GM19238 (cell line): ENCODE results near the gene TEX26.

ENCODE experiments used
- DNase-seq: peaks from one replicate; pipeline ENCODE4 v3.0.0; 2011; ENCODE audit warnings: low spot score; ENCODE audit not compliant: insufficient read length

The TEX26 gene

GRCh38 chr13:30932481-30933353, at the start of gene TEX26:
TSS of gene TEX26 (plus strand) at chr13:30932656. CDS start at chr13:30932716, 60 bp downstream.
- no peak for DNase-seq

GRCh38 chr13:30882996-30883766, 49.3 kb upstream of the TEX26 start:
- DNase-seq = no peak

GRCh38 chr13:30884543-30884942, 47.9 kb upstream of the TEX26 start:
- no peak for DNase-seq

- DNase-seq = no peak
Measured at GRCh38 chr13:30889196-30889690, 43.2 kb upstream of the TEX26 start.

GRCh38 chr13:30892966-30893365, 39.5 kb upstream of the TEX26 start:
- DNase-seq = no peak

GRCh38 chr13:30895773-30896172, 36.7 kb upstream of the TEX26 start:
- DNase-seq = no peak

GRCh38 chr13:30898070-30898469, 34.4 kb upstream of the TEX26 start:
- DNase-seq = no peak

GRCh38 chr13:30898678-30899241, 33.7 kb upstream of the TEX26 start:
- no peak for DNase-seq

- no peak for DNase-seq
Measured at GRCh38 chr13:30900436-30900835, 32.0 kb upstream of the TEX26 start.

- DNase-seq = no peak
Measured at GRCh38 chr13:30900952-30901749, 31.3 kb upstream of the TEX26 start.

- DNase-seq = no peak
Measured at GRCh38 chr13:30904043-30904442, 28.4 kb upstream of the TEX26 start.

GRCh38 chr13:30905932-30906383, 26.5 kb upstream of the TEX26 start, which contains the start of gene MEDAG:
TSS of gene MEDAG (plus strand) at chr13:30906271. CDS start at chr13:30906516, 245 bp downstream.
- DNase-seq = no peak

- no peak for DNase-seq
Measured at GRCh38 chr13:30906411-30907051, 25.9 kb upstream of the TEX26 start.

GRCh38 chr13:30907121-30907861, 25.2 kb upstream of the TEX26 start:
- no peak for DNase-seq

GRCh38 chr13:30908416-30908980, 24.0 kb upstream of the TEX26 start:
- no peak for DNase-seq

GRCh38 chr13:30910676-30911075, 21.8 kb upstream of the TEX26 start:
- no peak for DNase-seq

GRCh38 chr13:30915691-30916541, 16.5 kb upstream of the TEX26 start:
- no peak for DNase-seq

GRCh38 chr13:30916991-30917390, 15.5 kb upstream of the TEX26 start:
- no peak for DNase-seq
